Colon (tissue), 2 donors: Measurements from ENCODE around the gene KAZN.

Source experiments
- FAIRE-seq: peaks from 2 replicates; lab custom pipeline; 2012; peaks lifted over from hg19 to GRCh38; lab: Jason Lieb, UNC
- donor health status: control.
- donor health status: control.

The KAZN gene

GRCh38 chr1:14888374-14888773, 289.9 kb downstream of the KAZN start:
- FAIRE-seq = no peak

GRCh38 chr1:14889825-14890440, 291.4 kb downstream of the KAZN start:
- FAIRE-seq = no peak

DNA sequence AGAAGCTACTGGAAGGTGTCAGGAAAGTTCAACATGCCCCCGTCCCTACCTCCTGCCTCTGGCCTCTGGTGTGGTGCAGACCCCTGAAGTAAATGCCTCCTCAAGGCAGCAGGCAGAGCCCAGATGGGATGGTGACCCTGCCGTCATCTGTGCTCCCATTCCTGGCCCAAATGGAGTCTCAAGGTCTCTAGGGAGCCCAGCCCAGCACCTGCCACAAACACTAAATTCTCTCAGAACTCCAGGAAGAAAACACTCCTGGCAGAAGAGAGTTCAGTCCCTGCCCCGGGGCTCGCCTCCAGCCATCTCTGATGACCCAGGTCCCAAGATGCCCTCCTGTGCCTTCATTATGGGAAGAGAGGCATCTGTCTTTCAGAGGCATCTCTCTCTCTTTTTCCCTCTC, 293.5 kb downstream of the KAZN start:
- no peak for FAIRE-seq

DNA sequence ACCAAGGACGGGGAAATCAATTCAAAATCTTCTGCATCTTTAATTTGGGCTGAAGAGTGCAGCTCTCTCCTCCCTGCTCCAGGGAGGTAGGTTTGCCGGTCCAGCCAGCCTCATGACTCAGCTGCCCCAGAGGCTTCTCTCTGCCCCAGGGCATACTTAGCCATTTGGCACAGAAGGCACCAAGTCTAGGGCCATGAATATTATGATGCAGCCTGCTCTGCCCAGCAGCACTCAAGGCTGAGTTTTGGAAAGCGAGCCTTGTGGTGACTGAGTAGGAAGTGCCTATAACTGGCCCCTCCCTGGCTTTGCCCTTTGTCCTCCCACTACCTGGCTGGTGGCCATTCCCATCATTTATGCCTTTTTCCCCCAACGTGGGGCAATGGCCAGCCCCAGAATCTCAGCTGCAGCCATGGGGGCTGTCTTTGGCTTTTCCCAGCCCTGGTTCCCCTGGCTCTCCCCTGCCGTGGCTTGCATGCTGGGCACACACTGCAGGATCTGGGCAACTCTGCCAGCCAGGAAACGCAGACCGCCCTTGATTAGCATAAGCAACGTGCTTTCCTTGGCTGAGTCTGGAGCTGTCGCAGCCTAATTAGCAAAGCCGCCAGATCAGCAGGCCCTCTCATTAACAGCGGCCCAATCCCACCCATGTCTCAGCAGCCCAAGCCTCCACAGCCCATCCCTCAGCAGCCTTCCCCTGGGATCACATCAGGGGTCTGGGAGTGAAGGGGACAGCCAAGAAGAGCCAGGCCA, 296.5 kb downstream of the KAZN start:
- no peak for FAIRE-seq

DNA sequence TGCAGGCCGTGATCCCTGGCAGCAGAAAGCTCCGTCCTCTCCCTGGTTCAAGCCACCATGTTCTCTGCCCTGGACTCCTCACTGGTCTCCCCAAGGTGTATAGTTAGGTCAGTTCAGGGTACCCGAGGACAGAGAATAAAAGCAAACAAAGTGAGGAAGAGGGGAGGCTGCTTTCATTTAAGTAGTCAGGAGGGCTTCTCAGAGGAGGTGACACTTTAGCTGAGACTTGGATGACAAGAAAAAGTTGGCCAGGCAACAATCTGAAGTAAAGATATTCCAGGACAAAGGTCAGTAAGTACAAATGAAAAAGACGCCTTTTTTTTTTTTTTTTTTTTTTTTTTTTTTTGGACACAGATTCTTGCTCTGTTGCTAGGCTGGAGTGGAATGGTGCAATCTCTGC, 297.2 kb downstream of the KAZN start:
- no peak for FAIRE-seq

DNA sequence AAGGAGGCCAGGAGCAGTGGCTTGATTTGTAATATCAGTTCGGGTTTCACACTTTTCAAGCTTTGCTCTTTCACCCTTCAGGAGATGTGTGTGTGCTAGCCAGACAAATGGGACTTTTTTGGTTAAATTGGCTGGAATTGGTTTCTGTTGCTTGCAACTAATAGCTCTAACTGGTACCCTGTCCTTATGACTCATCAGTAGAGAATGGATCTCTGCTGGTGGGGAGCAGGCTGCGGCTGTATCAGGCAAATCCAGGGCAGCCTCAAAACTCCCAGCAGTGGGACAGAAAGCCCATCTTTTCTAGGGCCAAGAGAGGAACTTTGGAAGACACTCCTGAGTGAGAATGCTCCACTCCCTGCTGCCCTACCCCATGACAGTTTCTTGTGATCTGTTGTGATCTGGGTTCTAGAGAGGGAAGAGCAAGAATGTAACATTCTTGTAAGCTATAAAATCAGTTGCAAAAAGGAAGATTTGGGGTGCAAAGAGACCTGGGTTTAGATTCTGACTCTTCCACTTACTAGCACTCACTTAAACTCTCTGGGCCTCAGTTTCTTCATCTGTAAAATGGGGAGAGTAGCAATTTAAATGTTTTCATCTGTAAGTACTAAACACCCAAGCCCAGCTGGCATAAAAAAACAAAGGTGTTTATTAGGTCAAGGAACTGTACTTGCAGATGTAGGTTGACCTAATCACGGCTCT, 298.0 kb downstream of the KAZN start:
- no peak for FAIRE-seq

GRCh38 chr1:14897080-14897449, 298.6 kb downstream of the KAZN start:
- FAIRE-seq = no peak

DNA sequence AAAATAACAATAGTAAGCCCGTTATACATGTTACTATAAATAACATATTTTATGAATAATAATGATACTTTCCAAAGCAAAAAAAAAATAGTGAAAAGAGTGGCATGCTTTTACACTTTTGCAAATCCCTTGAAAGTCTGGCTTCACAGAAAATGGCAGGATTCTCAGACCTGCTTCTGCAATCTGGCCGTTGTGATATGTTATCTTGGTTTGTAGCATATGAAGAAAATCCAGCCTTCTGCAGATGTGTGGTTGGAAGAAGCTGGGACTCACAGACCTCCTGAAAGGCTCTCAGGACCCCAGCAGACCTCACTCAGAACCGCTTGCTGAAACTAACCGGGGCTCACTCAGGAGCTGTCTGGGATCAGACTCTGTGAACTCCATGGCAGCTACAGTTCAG, 299.1 kb downstream of the KAZN start:
- no peak for FAIRE-seq

DNA sequence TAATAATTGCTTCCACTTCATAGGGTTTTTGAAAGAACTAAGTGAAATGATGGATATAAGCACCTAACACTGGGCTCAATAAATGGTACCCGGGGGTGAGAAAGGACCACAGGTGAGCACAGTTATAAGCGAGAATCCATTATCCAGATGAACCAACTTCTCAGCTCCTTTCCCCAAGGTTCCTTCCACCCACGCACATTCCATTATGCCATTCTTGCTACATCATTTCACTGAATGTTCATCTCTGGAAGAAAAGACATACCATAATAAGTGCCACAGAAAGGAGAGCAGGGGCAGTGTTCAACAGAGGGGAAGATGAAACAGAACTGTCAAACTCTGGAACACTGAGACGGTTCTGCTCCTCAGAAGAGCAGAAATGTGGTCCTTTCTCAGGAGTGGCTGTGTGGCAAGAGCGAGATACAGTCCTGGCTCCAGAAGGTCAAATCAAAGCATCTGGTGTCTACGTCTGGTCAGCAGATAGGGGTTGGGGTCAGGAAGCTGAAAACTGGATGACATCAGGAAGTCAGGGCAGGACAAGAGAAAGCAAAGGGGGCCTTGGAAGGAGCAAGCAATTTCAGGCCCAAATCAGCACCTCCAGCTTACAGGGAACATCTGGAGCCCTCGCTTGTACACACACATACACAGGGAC, 299.6 kb downstream of the KAZN start:
- no peak for FAIRE-seq

DNA sequence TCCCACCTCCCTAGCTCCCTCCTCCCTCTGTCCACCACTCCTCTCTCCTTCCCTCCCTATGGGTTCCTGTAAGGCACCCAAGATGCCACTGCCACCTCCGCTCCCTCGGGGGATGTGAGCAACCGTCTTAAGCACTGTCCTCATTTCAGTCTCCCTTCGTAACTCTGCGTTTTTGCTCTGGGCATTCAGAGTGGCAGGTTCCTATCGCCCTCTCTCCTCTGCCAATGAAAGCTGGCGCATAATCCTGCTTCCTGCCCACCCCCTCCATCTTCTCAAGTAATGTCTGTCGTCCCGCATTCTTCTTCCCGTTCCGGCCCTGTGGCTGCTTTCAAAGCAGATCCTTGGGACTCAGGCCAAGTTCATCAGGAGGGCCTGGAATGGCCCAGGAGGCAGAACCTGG, 301.2 kb downstream of the KAZN start:
- no peak for FAIRE-seq

DNA sequence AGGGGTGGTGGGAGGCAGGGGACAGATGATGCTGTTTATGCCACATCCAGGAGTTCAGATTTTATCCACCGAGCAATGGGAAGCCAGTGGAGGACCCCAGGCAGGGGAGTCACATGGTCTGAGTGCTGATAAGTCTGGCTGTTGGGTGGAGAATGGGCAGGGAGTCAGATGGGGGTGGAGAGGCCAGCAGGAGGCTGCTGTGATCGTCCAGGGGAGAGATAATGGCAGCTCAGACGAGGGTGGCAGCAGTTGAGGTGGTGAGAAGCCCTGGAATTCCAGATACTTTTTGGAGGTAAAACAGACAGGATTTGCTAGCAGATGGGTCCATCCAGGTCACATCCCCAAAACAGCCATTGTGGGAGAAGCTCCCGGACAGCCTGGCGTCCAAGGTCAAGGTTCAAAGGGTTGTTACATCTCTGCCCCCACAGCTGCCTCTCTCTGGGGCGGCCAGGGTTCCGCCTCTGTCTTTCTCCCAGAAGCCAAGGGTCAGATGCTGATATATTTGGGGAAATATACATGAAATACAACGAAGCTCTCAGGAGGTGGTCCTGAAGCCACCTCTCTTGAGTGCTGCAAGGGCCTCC, 303.0 kb downstream of the KAZN start:
- FAIRE-seq = no peak

GRCh38 chr1:14903922-14904321, 305.4 kb downstream of the KAZN start:
- FAIRE-seq = no peak

- no peak for FAIRE-seq
These were observed 308.2 kb downstream of the KAZN start for GRCh38 chr1:14906665-14907064.

GRCh38 chr1:14907416-14907815, 308.9 kb downstream of the KAZN start:
- no peak for FAIRE-seq

GRCh38 chr1:14909273-14909672, 310.8 kb downstream of the KAZN start:
- no peak for FAIRE-seq

DNA sequence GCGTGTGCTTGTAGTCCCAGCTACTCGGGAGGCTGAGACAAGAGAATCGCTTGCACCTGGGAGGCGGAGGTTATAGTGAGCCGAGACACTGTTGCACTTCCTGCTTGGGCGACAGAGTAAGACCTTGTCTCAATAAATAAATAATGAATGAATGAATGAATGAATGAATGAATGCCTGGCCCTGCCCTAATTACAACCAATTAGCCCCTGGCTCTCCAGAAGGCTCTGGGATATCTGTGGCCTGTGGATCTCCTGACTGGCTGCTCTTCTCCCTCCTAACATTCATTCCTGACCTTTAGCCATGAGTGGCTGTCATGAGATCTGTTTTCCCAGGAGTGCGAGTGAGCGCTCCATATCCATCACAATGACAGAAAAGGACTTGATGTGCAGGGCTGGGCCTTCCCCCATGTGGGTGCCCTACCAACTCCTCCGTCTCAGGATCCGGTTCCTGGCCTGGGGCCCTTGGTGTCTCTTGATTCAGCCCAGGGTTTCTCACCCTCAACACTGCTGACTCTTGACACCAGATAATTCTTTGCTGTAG, 311.5 kb downstream of the KAZN start:
- FAIRE-seq = no peak

DNA sequence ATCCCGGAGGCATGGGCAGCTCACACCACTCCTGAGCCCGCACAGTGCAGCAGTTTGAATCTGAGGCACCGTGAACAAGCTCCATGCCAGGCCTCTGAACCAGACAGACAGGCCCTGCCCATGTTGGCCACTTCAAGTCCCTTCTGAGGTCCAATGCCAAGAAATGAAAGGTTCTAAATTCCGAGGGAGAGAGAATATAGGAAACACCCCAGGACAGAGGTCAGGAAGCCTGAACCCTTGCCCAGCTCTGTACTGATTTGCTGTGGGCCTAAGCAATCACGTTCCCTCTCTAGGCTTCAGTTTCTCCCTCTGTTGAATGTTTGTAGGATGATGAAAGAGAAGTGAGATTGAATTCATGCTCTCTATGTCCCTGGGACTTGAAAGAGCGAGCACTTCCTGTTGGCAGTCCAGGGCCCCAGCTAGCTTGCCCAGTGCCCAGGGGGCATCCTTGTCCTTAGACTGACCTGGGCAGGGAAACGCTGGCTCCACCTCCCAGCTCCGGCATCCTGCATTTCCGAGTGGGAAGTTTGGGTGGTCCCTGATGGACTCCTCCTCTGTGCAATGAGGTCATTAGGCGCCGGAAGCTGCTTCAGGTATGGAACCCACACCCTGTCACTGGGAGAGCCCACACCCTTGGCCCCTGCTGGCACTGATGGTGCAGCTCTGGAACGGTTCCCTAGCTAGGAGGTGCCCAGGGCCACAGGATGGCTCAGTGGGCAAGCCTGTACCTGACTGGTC, 312.7 kb downstream of the KAZN start:
- FAIRE-seq = no peak

- FAIRE-seq = no peak
These were observed 314.5 kb downstream of the KAZN start for GRCh38 chr1:14912839-14913481.

DNA sequence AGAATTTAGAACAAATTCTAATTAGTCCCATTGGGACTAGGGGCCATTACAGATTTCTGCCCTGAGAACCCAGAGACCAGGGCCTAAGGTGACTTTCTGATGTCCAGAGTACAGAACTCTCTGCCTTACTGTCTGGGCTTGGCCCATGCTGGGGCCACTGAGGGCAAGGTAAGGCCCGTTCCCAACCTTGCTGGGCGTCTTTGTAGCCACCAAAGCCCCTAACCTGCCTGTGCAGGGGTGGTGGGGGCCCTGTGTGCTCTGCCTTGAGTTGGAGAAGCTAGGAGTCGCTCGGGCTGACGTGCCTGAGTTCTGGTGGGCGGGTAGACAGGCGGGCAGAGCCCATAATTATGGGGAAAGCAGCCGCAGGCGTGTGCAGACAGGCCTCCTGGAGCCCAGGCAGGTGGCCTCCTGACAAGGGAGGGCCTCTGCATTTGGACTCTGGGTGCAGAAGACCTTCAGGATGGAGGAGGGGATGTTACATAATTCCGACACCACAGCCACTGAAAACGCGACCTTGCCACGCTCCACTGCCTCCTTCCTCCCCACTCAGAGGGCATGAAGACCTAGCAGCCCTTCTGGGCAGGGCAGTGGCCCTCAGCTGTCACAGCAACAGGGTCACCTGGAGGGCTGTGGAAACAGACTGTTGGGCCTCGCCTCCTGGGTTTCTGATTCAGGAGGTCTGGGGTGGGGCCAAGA, 315.1 kb downstream of the KAZN start:
- FAIRE-seq = no peak

DNA sequence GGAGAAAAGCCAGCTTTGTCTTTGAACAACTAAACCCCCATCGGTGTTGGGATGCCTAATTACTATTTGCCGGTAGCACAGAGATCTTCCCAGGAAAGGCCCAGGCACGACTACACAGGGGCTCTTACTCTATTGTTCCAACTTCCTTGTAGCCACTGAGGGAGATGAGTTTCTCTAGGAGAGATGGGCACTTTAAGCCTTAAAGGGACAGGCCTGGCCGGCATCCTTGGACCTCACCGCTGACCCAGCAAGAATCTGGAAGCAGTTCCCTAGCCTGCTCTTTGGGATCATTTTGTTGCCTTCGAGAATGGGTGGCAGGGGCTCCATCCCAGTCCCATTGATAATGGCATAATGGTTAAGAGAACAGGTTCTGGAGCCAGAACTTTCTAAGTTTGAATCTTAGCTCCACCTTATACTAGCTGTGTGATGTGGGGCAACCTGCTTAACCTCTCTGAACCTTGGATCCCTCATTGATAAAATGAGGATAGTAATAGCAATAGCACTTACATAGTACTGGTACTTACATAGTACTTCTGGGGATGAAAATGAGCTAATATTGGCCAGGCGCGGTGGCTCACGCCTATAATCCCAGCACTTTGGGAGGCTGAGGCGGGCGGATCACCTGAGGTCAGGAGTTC, 316.0 kb downstream of the KAZN start:
- no peak for FAIRE-seq
